OCI-LY7 (cell line): ENCODE results near the gene FGFRL1. TPM values are rescaled to one million over a fixed set of nuclear protein-coding genes. Genes with fewer than 3 reads are reported as not detected.
"Not testable (repeated sequence)": the region's sequence is repeated elsewhere in the genome, so short reads cannot be mapped to it uniquely, and the experiment has no call there.

Experiments used
- BruUV-seq: library from RNA; stranded (reverse); fragments of 400-500 nt; replicated peaks from 2 replicates; lab custom pipeline; 2021; lab: Mats Ljungman, UMichigan
- CTCF ChIA-PET: fragments of 300-600 bp; sonication (Branson Sonifier 250); formaldehyde crosslinking; loops from one replicate; lab custom pipeline; 2022; ENCODE audit warnings: antibody characterized with exemption; ENCODE audit not compliant: unreplicated experiment; lab: Charles Lee
- POLR2A ChIA-PET: fragments of 300-600 bp; sonication (Branson Sonifier 250); formaldehyde crosslinking; loops from one replicate; lab custom pipeline; 2022; ENCODE audit warnings: antibody characterized with exemption; lab: Charles Lee
- DNase-seq: peaks from one replicate; pipeline ENCODE4 v3.0.0-alpha.2; 2015; ENCODE audit warnings: low spot score
- H2AFZ ChIP-seq: fragments of 200-600 bp; sonication (generic), shearing (Covaris generic); 2 replicates; pipeline ENCODE4 v1.6.1; 2014; ENCODE audit warnings: mild to moderate bottlenecking, antibody characterized with exemption, low read length, moderate library complexity
- H3K27ac ChIP-seq: fragments of 200-600 bp; sonication (generic); 2 replicates; pipeline ENCODE4 v1.5.1; 2014; ENCODE audit warnings: mixed run types, low read depth, mild to moderate bottlenecking, moderate library complexity, low read length, inconsistent platforms; ENCODE audit not compliant: poor library complexity, severe bottlenecking
- H3K36me3 ChIP-seq: fragments of 200-600 bp; sonication (generic); 2 replicates; pipeline ENCODE4 v1.6.1; 2014; ENCODE audit warnings: mild to moderate bottlenecking, antibody characterized with exemption, low read length, moderate library complexity, mixed read lengths; ENCODE audit not compliant: insufficient read depth
- H3K4me1 ChIP-seq: fragments of 200-600 bp; sonication (generic); 2 replicates; pipeline ENCODE4 v1.5.1; 2014; ENCODE audit warnings: mild to moderate bottlenecking, low read length; ENCODE audit not compliant: insufficient read depth, poor library complexity, severe bottlenecking
- H3K4me2 ChIP-seq: fragments of 200-600 bp; sonication (generic); 2 replicates; pipeline ENCODE4 v1.6.1; 2014; ENCODE audit warnings: mild to moderate bottlenecking, low read length
- H3K4me3 ChIP-seq: fragments of 200-600 bp; sonication (generic); 2 replicates; pipeline ENCODE4 v1.5.1; 2014; ENCODE audit warnings: mild to moderate bottlenecking, low read depth, low read length; ENCODE audit not compliant: poor library complexity, severe bottlenecking
- H3K79me2 ChIP-seq: fragments of 200-600 bp; sonication (generic); 2 replicates; pipeline ENCODE4 v1.6.1; 2016; ENCODE audit warnings: low read depth, mild to moderate bottlenecking, low read length, moderate library complexity, mixed read lengths; ENCODE audit not compliant: insufficient read depth
- H3K9me2 ChIP-seq: fragments of 200-600 bp; sonication (generic); 2 replicates; pipeline ENCODE4 v1.6.1; 2016; ENCODE audit warnings: mild to moderate bottlenecking, low read length, mixed read lengths; ENCODE audit not compliant: insufficient read depth
- H3K9me3 ChIP-seq: fragments of 200-600 bp; sonication (generic); 2 replicates; pipeline ENCODE4 v1.6.1; 2014; ENCODE audit warnings: mild to moderate bottlenecking, mixed run types, low read length, mixed read lengths
- H4K20me1 ChIP-seq: fragments of 200-600 bp; sonication (generic); 2 replicates; pipeline ENCODE4 v1.6.1; 2014; ENCODE audit warnings: mild to moderate bottlenecking, antibody characterized with exemption, low read length, moderate library complexity, mixed read lengths; ENCODE audit not compliant: insufficient read depth
- CTCF ChIP-seq: fragments of 200-600 bp; sonication (generic); conservative IDR thresholded peaks from 2 replicates; pipeline ENCODE4 v1.5.1; 2014; ENCODE audit warnings: mild to moderate bottlenecking, antibody characterized with exemption, low read length, moderate library complexity, mixed read lengths
- EZH2phosphoT487 ChIP-seq: fragments of 200-600 bp; sonication (generic); IDR thresholded peaks from 2 replicates; pipeline ENCODE4 v1.6.1; 2018; ENCODE audit warnings: low read depth, borderline replicate concordance, mild to moderate bottlenecking, mixed run types, antibody characterized with exemption, low read length, moderate library complexity, mixed read lengths
- intact Hi-C: fragments of 100-400 bp; cut with micrococcal nuclease; formaldehyde crosslinking; loops from one replicate; pipeline ENCODE4 v1.10.0; 2022; ENCODE audit not compliant: unreplicated experiment
- total RNA-seq, 2 experiments: library from RNA; depleted of rRNA in 1 of 2; stranded (reverse); fragments of >200 nt in 1 of 2; shearing (Covaris generic) in 1 of 2; gene quantifications; 2 replicates each; pipeline ENCODE4 v1.2.3, GENCODE V29; 2014 to 2022

The FGFRL1 gene
- total RNA-seq, 2 experiments from 2014 or later, result 1.4 to 2.7 TPM

- CTCF ChIA-PET, result no interaction called here
- Histone ChIP-seq H3K4me2 (peak within 1 kb of the TSS; percentile 96), H4K20me1 (no peaks in the 10 kb centered on the region), H3K27ac (no peak within 1 kb of the TSS), H3K36me3 (no peaks in the 10 kb centered on the region), H2AFZ (peak within 1 kb of the TSS; percentile 16; the same call in 1 of the 2 replicates), H3K4me3 (peak within 1 kb of the TSS; percentile 95), H3K79me2 (no peaks in the 10 kb centered on the region), H3K9me3 (no peaks in the 10 kb centered on the region), H3K9me2 (no peaks in the 10 kb centered on the region), H3K4me1 (peaks cover 7% of the 10 kb centered on the region)
- intact Hi-C loops, result loop anchor here (5.0 kb wide), 1 partner anchor 36 kb away; no protein-coding TSS in a partner anchor
- DNase-seq, result peak; percentile 83
- TF ChIP-seq CTCF (no peak), EZH2phosphoT487 (no peak)
- BruUV-seq, result no TSS peak
- POLR2A ChIA-PET, result no interaction called here
These were observed 37.7 kb upstream of the FGFRL1 start, which contains the start of gene DGKQ for GRCh38 chr4:973431-974397. DGKQ (minus strand) TSS chr4:973569; CDS start chr4:973482, 87 bp downstream.

GRCh38 chr4:974668-975067, 36.8 kb upstream of the FGFRL1 start:
- POLR2A ChIA-PET, result no interaction called here
- intact Hi-C loops, result loop anchor here (5.0 kb wide), 1 partner anchor 37 kb away; no protein-coding TSS in a partner anchor

GRCh38 chr4:976016-976415, 35.4 kb upstream of the FGFRL1 start:
- H3K9me3 ChIP-seq, H4K20me1 ChIP-seq, H3K4me1 ChIP-seq, H3K27ac ChIP-seq, H3K4me2 ChIP-seq, H2AFZ ChIP-seq, DNase-seq, BruUV-seq, POLR2A ChIA-PET, intact Hi-C loops, H3K4me3 ChIP-seq, CTCF ChIA-PET, H3K9me2 ChIP-seq, H3K79me2 ChIP-seq, H3K36me3 ChIP-seq: not testable (repeated sequence)

More at GRCh38 chr4:974668-975067, 36.8 kb upstream of the FGFRL1 start:
- H3K9me3 ChIP-seq, result no peaks in the 10 kb centered on the region
- CTCF ChIA-PET, result interaction anchor here (0.6 kb wide), 1 partner anchor 66 kb away, joined by 3 read pairs; no protein-coding TSS in a partner anchor
- no peaks in the 10 kb centered on the region for H3K79me2 ChIP-seq
- no peaks in the 10 kb centered on the region for H3K36me3 ChIP-seq
- H3K4me2 ChIP-seq, result no peak overlapping the region
- H3K9me2 ChIP-seq, result no peaks in the 10 kb centered on the region
- peaks cover 7% of the 10 kb centered on the region for H3K4me1 ChIP-seq
- no peak overlapping the region for H3K4me3 ChIP-seq
- H4K20me1 ChIP-seq, result no peaks in the 10 kb centered on the region
- no TSS peak for BruUV-seq
- H2AFZ ChIP-seq, result no peak overlapping the region
- DNase-seq, result no peak
- TF ChIP-seq EZH2phosphoT487 (no peak), CTCF (no peak)
- no peak overlapping the region for H3K27ac ChIP-seq
